ENCODE results near the gene GABBR1. TPM values are rescaled to one million over a fixed set of nuclear protein-coding genes. Genes with fewer than 3 reads are reported as not detected.

The GABBR1 gene
- total and polyA plus RNA-seq, 2 donors (not counting 3 experiments of a cell fraction or from before 2014, with no cell fraction given), result 43.6 to 50.8 TPM

- no TSS peak for BruUV-seq (replicated peaks)
- no peak overlapping the region for H3K27ac ChIP-seq (ENCODE audit: insufficient read depth, low read depth, low read length)
- H3K36me3 ChIP-seq (ENCODE audit: control insufficient read depth in 2 of 2, extremely low read depth in 1 of 2, insufficient read depth in 2 of 2, low read length in 2 of 2), result no peaks in the 10 kb centered on the region
- DNase-seq (ENCODE audit: low read depth, low spot score) (no peak), FAIRE-seq (no peak)
- H3K4me3 ChIP-seq (replicated peaks in 1 of 3; ENCODE audit: insufficient read depth in 1 of 3, low read depth in 1 of 3, low read length in 3 of 3), result no peak overlapping the region
- H4K20me1 ChIP-seq (replicated peaks; ENCODE audit: control insufficient read depth, extremely low read depth, insufficient read depth, low read length), result no peaks in the 10 kb centered on the region
- no peak overlapping the region for H3K9ac ChIP-seq (replicated peaks; ENCODE audit: extremely low read depth, insufficient read depth, low read length)
- no peaks in the 10 kb centered on the region for H3K79me2 ChIP-seq (ENCODE audit: control insufficient read depth, insufficient read depth, low read length)
- H2AFZ ChIP-seq (ENCODE audit: low read depth, low read length), result no peak overlapping the region
- no peaks in the 10 kb centered on the region for H3K9me1 ChIP-seq (replicated peaks; ENCODE audit: control insufficient read depth, extremely low read depth, insufficient read depth, low read length)
- no peaks in the 10 kb centered on the region for H3K4me1 ChIP-seq (ENCODE audit: control insufficient read depth, extremely low read depth, insufficient read depth, low read length)
- peaks cover 0 to 8% of the 10 kb centered on the region in 2 experiments for H3K27me3 ChIP-seq (ENCODE audit: control insufficient read depth in 2 of 2, insufficient read depth in 2 of 2, low read length in 2 of 2)
- intact Hi-C loops (cut with micrococcal nuclease) (no loop called here), dilution Hi-C loops (cut with MboI; ENCODE audit: extremely low pct_ligation_motif_present, low sequenced_read_pairs) (no loop called here)
- H3K9me3 ChIP-seq (replicated peaks; ENCODE audit: control insufficient read depth, insufficient read depth, low read length), result no peaks in the 10 kb centered on the region
- ChIA-PET CTCF (no interaction called here), POLR2A (no interaction called here)
- no peak overlapping the region for H3K4me2 ChIP-seq (ENCODE audit: insufficient read depth, low read length)
- TF ChIP-seq CTCF (IDR thresholded peaks at IDR 0.05; ENCODE audit: extremely low read depth in 1 of 2, insufficient read depth in 1 of 2, low read depth in 1 of 2, low read length in 2 of 2) (no peak), POLR2AphosphoS5 (IDR thresholded peaks at IDR 0.05; ENCODE audit: insufficient read depth, low read depth, low read length) (no peak), GATA2 (IDR thresholded peaks at IDR 0.05; ENCODE audit: insufficient read depth, insufficient read length, low read depth, low read length) (no peak), EZH2 (IDR thresholded peaks at IDR 0.05; ENCODE audit: borderline replicate concordance, low read depth, low read length, severe bottlenecking) (no peak), MAX (IDR thresholded peaks at IDR 0.05; ENCODE audit: insufficient read depth, insufficient read length) (no peak), MYC (IDR thresholded peaks at IDR 0.05; ENCODE audit: low read depth, low read length) (no peak), JUN (IDR thresholded peaks at IDR 0.05; ENCODE audit: borderline replicate concordance, insufficient read depth, insufficient read length, low read depth) (no peak), FOS (IDR thresholded peaks at IDR 0.05; ENCODE audit: borderline replicate concordance, insufficient read depth, low read length) (no peak), POLR2A (IDR thresholded peaks at IDR 0.05; ENCODE audit: low read depth, low read length) (no peak)
Measured at GRCh38 chr6:29593199-29593855, 39.7 kb downstream of the GABBR1 start.

Data from endothelial cell of umbilical vein (primary cell).